ENCODE data around the gene XPO5. TPM values are rescaled to one million over a fixed set of nuclear protein-coding genes. Genes with fewer than 3 reads are reported as not detected.

Gene XPO5
- total RNA-seq, 2 donors from 2014 or later, result 70.8 to 74.3 TPM

DNA sequence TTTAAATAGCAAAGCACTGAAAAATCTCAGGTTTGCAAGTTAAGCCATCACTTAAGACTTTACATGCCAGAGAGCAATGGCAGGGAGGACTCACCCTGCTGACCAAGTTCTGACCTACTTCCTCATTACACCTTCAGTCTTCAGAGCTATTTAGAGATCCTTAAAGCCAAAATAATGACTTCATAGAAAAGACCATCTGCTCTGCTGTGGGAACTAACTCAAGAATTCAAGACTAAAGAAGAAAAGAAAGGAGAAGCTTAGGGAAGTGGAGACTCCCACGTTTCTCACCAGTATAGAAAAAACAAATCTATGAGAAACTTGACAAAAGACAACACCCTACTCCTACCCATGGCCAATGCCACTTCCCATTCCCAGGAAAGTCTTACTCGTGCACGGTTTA, 28.6 kb downstream of the XPO5 start:
- H3K36me3 ChIP-seq (ENCODE audit: control insufficient read depth, insufficient read depth, low read length), result peaks cover 89% of the 10 kb centered on the region

DNA sequence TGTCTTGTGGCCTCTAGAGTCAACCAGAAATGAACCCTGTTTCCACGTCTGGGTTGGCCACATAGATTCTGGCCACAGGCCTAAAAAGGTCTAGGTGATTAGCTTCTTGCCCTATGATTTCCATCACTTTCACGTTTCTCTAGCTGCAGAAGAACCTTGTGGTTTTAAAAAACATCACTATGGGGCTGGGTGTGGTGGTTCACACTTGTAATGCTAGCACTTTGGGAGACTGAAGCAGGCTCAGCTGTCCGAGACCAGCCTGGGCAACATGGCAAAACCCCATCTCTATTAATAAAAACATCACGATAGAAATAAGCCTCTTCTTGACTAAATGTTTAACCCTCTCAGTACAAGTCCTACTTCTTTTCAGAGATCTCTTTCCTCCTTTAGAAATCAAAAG, 31.4 kb downstream of the XPO5 start:
- Histone ChIP-seq H3K4me1 (ENCODE audit: control insufficient read depth, insufficient read depth, low read length) (no peaks in the 10 kb centered on the region), H3K27ac (ENCODE audit: low read depth, low read length) (no peak overlapping the region), H3K9ac (ENCODE audit: extremely low read depth, low read length, poor library complexity, severe bottlenecking) (no peak overlapping the region), H3K9me3 (ENCODE audit: control insufficient read depth, low read length) (no peaks in the 10 kb centered on the region), H3K27me3 (ENCODE audit: control insufficient read depth, insufficient read depth, low read length, poor library complexity, severe bottlenecking) (no peaks in the 10 kb centered on the region), H3K4me3 (ENCODE audit: low read length) (no peak overlapping the region), H3K36me3 (ENCODE audit: control insufficient read depth, insufficient read depth, low read length) (peaks cover 78% of the 10 kb centered on the region)
- no peak for DNase-seq
- WGBS, 2 experiments (ENCODE audit: insufficient coverage in 1 of 2, insufficient read length in 1 of 2), result 92% methylated on average over 2 to 4 of the region's 4 CpGs
- Mint-ChIP-seq H3K9me3 (no peaks in the 10 kb centered on the region), H3K4me1 (no peaks in the 10 kb centered on the region), H3K27ac (no peak overlapping the region), H3K36me3 (ENCODE audit: low read depth) (peaks cover 70% of the 10 kb centered on the region), H3K4me3 (no peak overlapping the region), H3K27me3 (ENCODE audit: insufficient read depth) (no peaks in the 10 kb centered on the region)
- TF ChIP-seq, protein P1, sequence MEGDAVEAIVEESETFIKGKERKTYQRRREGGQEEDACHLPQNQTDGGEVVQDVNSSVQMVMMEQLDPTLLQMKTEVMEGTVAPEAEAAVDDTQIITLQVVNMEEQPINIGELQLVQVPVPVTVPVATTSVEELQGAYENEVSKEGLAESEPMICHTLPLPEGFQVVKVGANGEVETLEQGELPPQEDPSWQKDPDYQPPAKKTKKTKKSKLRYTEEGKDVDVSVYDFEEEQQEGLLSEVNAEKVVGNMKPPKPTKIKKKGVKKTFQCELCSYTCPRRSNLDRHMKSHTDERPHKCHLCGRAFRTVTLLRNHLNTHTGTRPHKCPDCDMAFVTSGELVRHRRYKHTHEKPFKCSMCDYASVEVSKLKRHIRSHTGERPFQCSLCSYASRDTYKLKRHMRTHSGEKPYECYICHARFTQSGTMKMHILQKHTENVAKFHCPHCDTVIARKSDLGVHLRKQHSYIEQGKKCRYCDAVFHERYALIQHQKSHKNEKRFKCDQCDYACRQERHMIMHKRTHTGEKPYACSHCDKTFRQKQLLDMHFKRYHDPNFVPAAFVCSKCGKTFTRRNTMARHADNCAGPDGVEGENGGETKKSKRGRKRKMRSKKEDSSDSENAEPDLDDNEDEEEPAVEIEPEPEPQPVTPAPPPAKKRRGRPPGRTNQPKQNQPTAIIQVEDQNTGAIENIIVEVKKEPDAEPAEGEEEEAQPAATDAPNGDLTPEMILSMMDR (conservative IDR thresholded peaks at IDR 0.05), result no peak

More for the DNA sequence above, 28.6 kb downstream of the XPO5 start:
- Histone ChIP-seq H3K27ac (ENCODE audit: low read depth, low read length) (no peak overlapping the region), H3K9me3 (ENCODE audit: control insufficient read depth, low read length) (no peaks in the 10 kb centered on the region), H3K4me3 (ENCODE audit: low read length) (no peak overlapping the region), H3K27me3 (ENCODE audit: control insufficient read depth, insufficient read depth, low read length, poor library complexity, severe bottlenecking) (no peaks in the 10 kb centered on the region), H3K4me1 (ENCODE audit: control insufficient read depth, insufficient read depth, low read length) (no peaks in the 10 kb centered on the region), H3K9ac (ENCODE audit: extremely low read depth, low read length, poor library complexity, severe bottlenecking) (no peak overlapping the region)
- Mint-ChIP-seq H3K9me3 (no peaks in the 10 kb centered on the region), H3K4me3 (no peak overlapping the region), H3K27me3 (ENCODE audit: insufficient read depth) (no peaks in the 10 kb centered on the region), H3K27ac (no peak overlapping the region), H3K36me3 (ENCODE audit: low read depth) (peaks cover 79% of the 10 kb centered on the region), H3K4me1 (no peaks in the 10 kb centered on the region)
- no peak for DNase-seq
- TF ChIP-seq, protein P1 (conservative IDR thresholded peaks at IDR 0.05), result no peak
- 83 to 98% methylated on average over 1 to 3 of the region's 3 CpGs for WGBS, 2 experiments (ENCODE audit: insufficient coverage in 1 of 2, insufficient read length in 1 of 2)

DNA sequence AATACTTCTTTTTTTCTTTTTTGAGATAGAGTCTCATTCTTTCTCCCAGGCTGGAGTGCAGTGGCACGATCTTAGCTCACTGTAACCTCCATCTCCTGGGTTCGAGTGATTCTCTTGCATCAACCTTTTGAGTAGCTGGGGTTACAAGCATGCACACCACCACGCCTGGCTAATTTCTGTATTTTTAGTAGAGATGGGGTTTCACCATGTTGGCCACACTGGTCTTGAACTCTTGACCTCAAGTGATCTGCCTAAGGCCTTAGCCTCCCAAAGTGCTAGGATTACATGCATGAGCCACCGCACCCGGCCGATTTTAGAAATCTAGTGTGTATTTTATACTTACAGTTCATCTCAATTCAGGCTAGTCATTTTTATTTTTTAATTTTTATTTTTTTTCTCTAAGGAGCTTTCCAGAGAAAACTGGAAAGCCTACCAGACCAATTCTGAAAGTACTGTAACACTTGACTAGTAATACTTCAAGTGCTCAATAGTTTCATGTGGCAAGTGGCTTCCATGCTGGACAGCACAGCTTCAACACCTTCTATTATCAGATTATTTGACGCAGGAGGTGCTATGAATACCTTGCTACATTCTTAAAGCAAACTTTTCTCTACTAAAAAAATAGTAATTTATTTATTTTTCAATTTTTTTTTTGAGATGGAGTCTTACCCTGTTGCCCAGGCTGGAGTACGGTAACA, 33.9 kb downstream of the XPO5 start:
- Histone ChIP-seq H3K36me3 (ENCODE audit: control insufficient read depth, insufficient read depth, low read length) (peaks cover 69% of the 10 kb centered on the region), H3K27me3 (ENCODE audit: control insufficient read depth, insufficient read depth, low read length, poor library complexity, severe bottlenecking) (no peaks in the 10 kb centered on the region), H3K9me3 (ENCODE audit: control insufficient read depth, low read length) (no peaks in the 10 kb centered on the region), H3K27ac (ENCODE audit: low read depth, low read length) (no peak overlapping the region), H3K4me3 (ENCODE audit: low read length) (no peak overlapping the region), H3K9ac (ENCODE audit: extremely low read depth, low read length, poor library complexity, severe bottlenecking) (no peak overlapping the region), H3K4me1 (ENCODE audit: control insufficient read depth, insufficient read depth, low read length) (no peaks in the 10 kb centered on the region)
- DNase-seq, result no peak
- no peaks in the 10 kb centered on the region for H3K27me3 Mint-ChIP-seq (ENCODE audit: insufficient read depth)
- TF ChIP-seq, protein P1 (conservative IDR thresholded peaks at IDR 0.05), result no peak
- no peaks in the 10 kb centered on the region for H3K9me3 Mint-ChIP-seq
- peaks cover 69% of the 10 kb centered on the region for H3K36me3 Mint-ChIP-seq (ENCODE audit: low read depth)
- H3K4me1 Mint-ChIP-seq, result no peaks in the 10 kb centered on the region
- WGBS, 2 experiments (ENCODE audit: insufficient coverage in 1 of 2, insufficient read length in 1 of 2), result 94 to 96% methylated on average over 3 to 8 of the region's 8 CpGs
- H3K4me3 Mint-ChIP-seq, result no peak overlapping the region
- no peak overlapping the region for H3K27ac Mint-ChIP-seq
